ENCODE results near the gene NXPE3. TPM values are rescaled to one million over a fixed set of nuclear protein-coding genes. Genes with fewer than 3 reads are reported as not detected.

NXPE3 gene
- total RNA-seq, 4 donors from 2014 or later = 14.4 to 23.4 (median 18.0) TPM

GRCh38 chr3:101778385-101779046 lies 495 bp upstream of the NXPE3 start:
- TF ChIP-seq, protein P1, sequence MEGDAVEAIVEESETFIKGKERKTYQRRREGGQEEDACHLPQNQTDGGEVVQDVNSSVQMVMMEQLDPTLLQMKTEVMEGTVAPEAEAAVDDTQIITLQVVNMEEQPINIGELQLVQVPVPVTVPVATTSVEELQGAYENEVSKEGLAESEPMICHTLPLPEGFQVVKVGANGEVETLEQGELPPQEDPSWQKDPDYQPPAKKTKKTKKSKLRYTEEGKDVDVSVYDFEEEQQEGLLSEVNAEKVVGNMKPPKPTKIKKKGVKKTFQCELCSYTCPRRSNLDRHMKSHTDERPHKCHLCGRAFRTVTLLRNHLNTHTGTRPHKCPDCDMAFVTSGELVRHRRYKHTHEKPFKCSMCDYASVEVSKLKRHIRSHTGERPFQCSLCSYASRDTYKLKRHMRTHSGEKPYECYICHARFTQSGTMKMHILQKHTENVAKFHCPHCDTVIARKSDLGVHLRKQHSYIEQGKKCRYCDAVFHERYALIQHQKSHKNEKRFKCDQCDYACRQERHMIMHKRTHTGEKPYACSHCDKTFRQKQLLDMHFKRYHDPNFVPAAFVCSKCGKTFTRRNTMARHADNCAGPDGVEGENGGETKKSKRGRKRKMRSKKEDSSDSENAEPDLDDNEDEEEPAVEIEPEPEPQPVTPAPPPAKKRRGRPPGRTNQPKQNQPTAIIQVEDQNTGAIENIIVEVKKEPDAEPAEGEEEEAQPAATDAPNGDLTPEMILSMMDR (IDR thresholded peaks at IDR 0.05) = no peak
- TF ChIP-seq POLR2A (IDR thresholded peaks at IDR 0.05) (no peak), EP300 (IDR thresholded peaks at IDR 0.05) (no peak)
- peaks cover 0 to 30% (median 17%) of the 10 kb centered on the region in 4 donors for H3K4me1 ChIP-seq
- H3K9me3 ChIP-seq = no peaks in the 10 kb centered on the region
- H3K4me3 ChIP-seq = peak overlapping the region; percentile 89 to 98 (median 94)
- WGBS, 2 donors = 21 to 28% methylated on average over 15 to 21 of the region's 21 CpGs
- no peak for DNase-seq (ENCODE audit: low spot score in 2 of 2)
- H3K27me3 ChIP-seq = no peaks in the 10 kb centered on the region
- H3K36me3 ChIP-seq = peaks cover 0 to 11% (median 0%) of the 10 kb centered on the region in 3 donors
- peak overlapping the region; percentile 87 to 94 (median 93) for H3K27ac ChIP-seq

GRCh38 chr3:101779822-101780381 lies 891 bp downstream of the NXPE3 start:
- Histone ChIP-seq H3K4me3 (peak overlapping the region; percentile 89 to 98 (median 94)), H3K27me3 (no peaks in the 10 kb centered on the region), H3K4me1 (peaks cover 0 to 34% (median 17%) of the 10 kb centered on the region in 4 donors), H3K9me3 (no peaks in the 10 kb centered on the region), H3K36me3 (peaks cover 0 to 22% (median 0%) of the 10 kb centered on the region in 3 donors), H3K27ac (peak overlapping the region; percentile 87 to 94 (median 93))
- TF ChIP-seq EP300 (IDR thresholded peaks at IDR 0.05) (no peak), POLR2A (IDR thresholded peaks at IDR 0.05) (no peak)
- TF ChIP-seq, protein P1 (IDR thresholded peaks at IDR 0.05) = no peak
- peak; percentile 16 to 19 for DNase-seq (ENCODE audit: low spot score in 2 of 2)
- WGBS, 2 donors = 8 to 11% methylated on average over 9 of the region's 9 CpGs

DNA sequence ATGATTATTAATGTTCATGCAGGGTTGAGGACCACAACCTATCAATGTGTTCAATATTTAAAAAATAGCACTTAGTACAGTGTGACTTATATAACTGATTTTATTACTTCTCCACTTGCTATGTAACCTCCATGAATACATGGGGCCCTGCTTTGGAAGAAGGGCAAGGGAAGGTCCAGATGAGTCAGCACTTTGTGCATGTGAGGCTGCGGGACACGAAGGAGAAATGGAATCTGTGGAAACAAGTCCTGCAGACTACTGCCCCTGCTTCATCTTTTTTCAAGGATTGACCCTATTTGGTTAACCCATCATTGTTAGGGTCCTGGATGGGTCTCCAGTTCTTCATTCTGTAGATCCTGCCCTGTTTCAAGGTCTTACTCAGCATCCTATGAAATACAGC lies 1.6 kb downstream of the NXPE3 start:
- Histone ChIP-seq H3K4me3 (peak overlapping the region in 3 of 4 donors; percentile 6 to 98 (median 89)), H3K27ac (peak overlapping the region in 3 of 4 donors; percentile 4 to 94 (median 93)), H3K36me3 (peaks cover 0 to 30% (median 3%) of the 10 kb centered on the region in 3 donors), H3K9me3 (no peaks in the 10 kb centered on the region), H3K4me1 (peaks cover 0 to 40% (median 17%) of the 10 kb centered on the region in 4 donors), H3K27me3 (no peaks in the 10 kb centered on the region)
- DNase-seq (ENCODE audit: low spot score in 2 of 2) = no peak
- TF ChIP-seq EP300 (IDR thresholded peaks at IDR 0.05) = no peak
- TF ChIP-seq, protein P1 (IDR thresholded peaks at IDR 0.05) = no peak
- no peak for TF ChIP-seq POLR2A (IDR thresholded peaks at IDR 0.05)
- 31 to 34% methylated on average over 2 of the region's 2 CpGs for WGBS, 2 donors

DNA sequence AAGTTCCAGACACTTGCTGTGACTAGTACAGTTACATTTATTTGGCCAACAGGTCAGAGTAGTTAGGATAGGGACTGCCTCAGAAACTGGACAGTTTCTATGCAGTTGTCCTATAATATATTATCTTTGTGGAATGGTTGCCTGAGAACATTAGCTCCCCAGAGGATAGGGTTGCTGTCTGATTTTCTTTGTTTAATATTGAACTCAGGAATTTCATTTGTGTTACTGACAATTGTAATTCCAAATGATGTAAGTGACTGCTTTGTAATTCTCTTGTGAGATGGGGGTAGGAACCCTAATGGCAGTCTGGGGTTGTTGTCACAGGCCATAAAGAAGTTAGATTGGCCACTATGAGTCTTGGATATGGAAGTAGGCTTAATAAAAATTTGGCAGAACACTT lies 2.2 kb downstream of the NXPE3 start:
- Histone ChIP-seq H3K27ac (peak overlapping the region in 3 of 4 donors; percentile 4 to 94 (median 93)), H3K9me3 (no peaks in the 10 kb centered on the region), H3K36me3 (peaks cover 0 to 35% (median 8%) of the 10 kb centered on the region in 3 donors), H3K4me3 (no peak overlapping the region), H3K4me1 (peaks cover 0 to 42% (median 17%) of the 10 kb centered on the region in 4 donors), H3K27me3 (no peaks in the 10 kb centered on the region)
- no peak for TF ChIP-seq POLR2A (IDR thresholded peaks at IDR 0.05)
- TF ChIP-seq EP300 (IDR thresholded peaks at IDR 0.05) = no peak
- TF ChIP-seq, protein P1 (IDR thresholded peaks at IDR 0.05) = no peak
- DNase-seq (ENCODE audit: low spot score in 2 of 2) = no peak

All from tibial nerve (tissue), 4 donors.